Measurements from ENCODE around the gene CLEC7A.

DNA sequence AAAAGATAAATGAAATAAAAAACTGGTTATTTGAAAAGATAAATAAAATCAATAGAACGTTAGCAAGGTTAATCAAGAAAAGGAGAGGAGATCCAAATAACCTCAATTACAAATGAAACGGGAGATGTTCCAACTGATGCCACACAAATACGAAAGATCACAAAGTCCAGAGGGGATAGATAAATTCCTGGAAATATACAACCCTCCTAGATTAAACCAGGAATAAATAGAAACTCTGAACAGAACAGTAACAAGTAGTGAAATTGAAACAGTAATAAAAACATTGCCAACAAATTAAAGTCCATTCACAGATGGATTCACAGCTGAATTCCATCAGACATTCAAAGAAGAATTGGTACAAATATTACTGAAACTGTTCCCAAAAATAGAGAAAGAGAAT is 43.6 kb downstream of the CLEC7A start:
- no peak for TF ChIP-seq POLR2AphosphoS5 (IDR thresholded peaks at IDR 0.05; ENCODE audit: low read depth, low read length)
- no peak for TF ChIP-seq SIN3A (IDR thresholded peaks at IDR 0.05; ENCODE audit: borderline replicate concordance, insufficient read depth, low read length)
- TF ChIP-seq TAF1 (IDR thresholded peaks at IDR 0.05; ENCODE audit: borderline replicate concordance, insufficient read depth, low read length), result no peak

All from PFSK-1 (cell line).